ENCODE data around the gene NPSR1. TPM values are rescaled to one million over a fixed set of nuclear protein-coding genes. Genes with fewer than 3 reads are reported as not detected.

Gene NPSR1
- polyA plus RNA-seq, 1 experiment, result not detected

DNA sequence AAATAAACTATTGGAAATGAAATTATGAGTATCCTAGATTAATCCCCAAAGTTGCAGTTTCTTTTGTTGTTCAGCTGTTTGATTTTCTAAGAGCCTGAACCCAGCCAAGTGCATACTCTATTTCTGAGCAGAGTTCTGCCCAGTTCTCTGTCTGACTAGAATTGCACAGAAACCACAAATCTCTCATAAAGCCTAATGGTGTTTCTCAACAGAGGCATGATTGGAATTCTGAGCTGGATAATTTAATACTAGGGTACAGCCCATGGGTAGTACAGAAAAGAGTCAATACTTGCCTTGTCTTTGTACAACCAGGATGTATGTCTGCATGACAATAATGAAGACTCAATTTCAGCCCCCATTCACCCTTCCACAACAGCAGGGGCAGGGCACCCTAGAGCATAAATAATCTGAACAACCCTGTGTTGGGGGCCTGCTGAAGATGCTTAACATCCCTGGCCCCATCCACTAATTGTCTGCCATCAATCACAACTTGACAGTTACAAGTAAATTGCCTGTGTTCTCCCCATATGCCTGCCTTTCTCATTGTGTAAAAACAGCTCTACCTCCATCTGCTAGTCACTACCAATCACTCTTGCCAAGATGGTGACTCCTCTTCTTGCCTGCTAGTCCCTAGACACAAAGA lies 114.4 kb downstream of the NPSR1 start:
- H3K4me3 ChIP-seq (ENCODE audit: low read depth, low read length), result no peak overlapping the region
- no peaks in the 10 kb centered on the region for H3K9me3 ChIP-seq (ENCODE audit: control insufficient read depth, insufficient read depth, low read length)
- ChIA-PET CTCF (no interaction called here), POLR2A (no interaction called here)
- TF ChIP-seq CTCF (IDR thresholded peaks at IDR 0.05; ENCODE audit: low read depth, low read length), result no peak
- peak overlapping the region; percentile 13 for H3K27ac ChIP-seq (ENCODE audit: low read depth, low read length)
- no peak for DNase-seq (ENCODE audit: low read depth, low spot score)
- no peaks in the 10 kb centered on the region for H3K27me3 ChIP-seq (ENCODE audit: control insufficient read depth, insufficient read depth, low read length)

DNA sequence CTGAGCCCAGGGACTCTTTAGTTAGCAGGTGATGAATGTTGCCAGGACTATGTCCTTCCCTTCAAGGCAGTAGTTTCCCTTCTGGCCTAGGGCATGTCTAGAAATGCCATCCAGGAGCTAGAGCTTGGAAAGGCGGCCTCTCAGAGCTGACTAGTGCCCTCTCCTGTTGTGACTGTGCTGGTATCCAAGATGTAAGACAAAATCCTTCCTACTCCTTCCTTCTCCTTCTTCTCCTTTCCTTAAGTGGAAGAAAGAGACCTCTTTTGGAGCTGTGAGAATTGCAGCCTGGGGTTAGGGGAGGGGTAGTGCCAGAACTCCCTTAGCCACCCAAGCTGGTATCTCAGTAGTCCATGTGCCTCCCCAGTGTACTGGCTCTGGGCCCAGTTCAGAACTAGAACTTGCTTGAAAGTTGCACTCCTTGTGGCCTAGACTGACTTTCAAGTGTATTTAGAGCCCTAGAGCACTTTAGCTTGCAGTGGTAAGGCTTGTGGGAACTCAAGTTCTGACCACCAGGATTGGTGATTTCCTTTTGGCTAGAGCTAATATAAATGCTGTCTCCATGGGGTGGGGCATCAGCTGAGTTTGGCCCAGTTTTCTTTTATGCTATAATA lies 118.8 kb downstream of the NPSR1 start:
- no peaks in the 10 kb centered on the region for H3K27me3 ChIP-seq (ENCODE audit: control insufficient read depth, insufficient read depth, low read length)
- ChIA-PET POLR2A (no interaction called here), CTCF (no interaction called here)
- no peak overlapping the region for H3K27ac ChIP-seq (ENCODE audit: low read depth, low read length)
- H3K4me3 ChIP-seq (ENCODE audit: low read depth, low read length), result no peak overlapping the region
- no peak for DNase-seq (ENCODE audit: low read depth, low spot score)
- no peaks in the 10 kb centered on the region for H3K9me3 ChIP-seq (ENCODE audit: control insufficient read depth, insufficient read depth, low read length)
- no peak for TF ChIP-seq CTCF (IDR thresholded peaks at IDR 0.05; ENCODE audit: low read depth, low read length)

- Histone ChIP-seq H3K4me3 (ENCODE audit: low read depth, low read length) (no peak overlapping the region), H3K27ac (ENCODE audit: low read depth, low read length) (no peak overlapping the region), H3K27me3 (ENCODE audit: control insufficient read depth, insufficient read depth, low read length) (no peaks in the 10 kb centered on the region), H3K9me3 (ENCODE audit: control insufficient read depth, insufficient read depth, low read length) (no peaks in the 10 kb centered on the region)
- no peak for TF ChIP-seq CTCF (IDR thresholded peaks at IDR 0.05; ENCODE audit: low read depth, low read length)
- ChIA-PET POLR2A (no interaction called here), CTCF (interaction anchor here (0.7 kb wide), 1 partner anchor 123 kb away, joined by 4 read pairs; no protein-coding TSS in a partner anchor)
- DNase-seq (ENCODE audit: low read depth, low spot score), result no peak
Measured at GRCh38 chr7:34780546-34780945, 122.5 kb downstream of the NPSR1 start.

- CTCF ChIA-PET, result interaction anchor here (0.6 kb wide), 1 partner anchor 250 kb away, joined by 3 read pairs; the partner anchor contains the start of gene DPY19L1
- H3K9me3 ChIP-seq (ENCODE audit: control insufficient read depth, insufficient read depth, low read length), result no peaks in the 10 kb centered on the region
- H3K4me3 ChIP-seq (ENCODE audit: low read depth, low read length), result no peak overlapping the region
- H3K27ac ChIP-seq (ENCODE audit: low read depth, low read length), result no peak overlapping the region
- POLR2A ChIA-PET, result no interaction called here
- TF ChIP-seq CTCF (IDR thresholded peaks at IDR 0.05; ENCODE audit: low read depth, low read length), result no peak
- no peaks in the 10 kb centered on the region for H3K27me3 ChIP-seq (ENCODE audit: control insufficient read depth, insufficient read depth, low read length)
- no peak for DNase-seq (ENCODE audit: low read depth, low spot score)
Measured at GRCh38 chr7:34787586-34787985, 129.6 kb downstream of the NPSR1 start.

DNA sequence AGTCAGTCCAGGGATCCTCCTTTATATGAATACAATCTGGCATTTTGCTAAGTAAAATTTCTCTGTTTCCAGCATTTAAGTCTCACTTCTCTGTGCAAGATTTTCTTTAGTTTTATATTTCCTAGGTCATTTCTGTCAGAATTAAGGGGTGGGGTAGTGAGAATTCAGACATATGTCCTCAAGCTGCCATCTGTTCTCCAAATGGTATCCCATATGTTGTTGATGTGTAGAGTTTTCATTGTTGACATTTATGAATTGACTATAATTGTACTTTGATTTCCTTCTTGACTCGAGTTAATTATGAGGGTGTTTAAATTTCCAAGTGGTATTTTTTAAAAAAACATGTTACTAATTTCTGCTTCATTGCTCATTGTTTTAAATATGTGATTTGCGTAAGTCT lies 148.8 kb downstream of the NPSR1 start:
- Histone ChIP-seq H3K27me3 (ENCODE audit: control insufficient read depth, insufficient read depth, low read length) (no peaks in the 10 kb centered on the region), H3K4me3 (ENCODE audit: low read depth, low read length) (no peak overlapping the region), H3K27ac (ENCODE audit: low read depth, low read length) (no peak overlapping the region), H3K9me3 (ENCODE audit: control insufficient read depth, insufficient read depth, low read length) (no peaks in the 10 kb centered on the region)
- CTCF ChIA-PET, result no interaction called here
- TF ChIP-seq CTCF (IDR thresholded peaks at IDR 0.05; ENCODE audit: low read depth, low read length), result no peak
- POLR2A ChIA-PET, result no interaction called here
- no peak for DNase-seq (ENCODE audit: low read depth, low spot score)
